Stomach (tissue), 9 donors: ENCODE data around the gene TTLL8. TPM values are rescaled to one million over a fixed set of nuclear protein-coding genes. Genes with fewer than 3 reads are reported as not detected.

Source experiments
- DNase-seq, 2 donors: peaks; one replicate each; pipeline versions ENCODE4 v3.0.0 to v3.0.0-alpha.2; 2013 to 2019
- H3K27ac ChIP-seq, 5 donors: fragments of 200-600 bp in 4 of 5; sonication (generic) in 4 of 5; one replicate each; pipeline ENCODE4 v1.5.1; 2013 to 2019; ENCODE audit warnings: mild to moderate bottlenecking in 1 of 5, moderate library complexity in 1 of 5
- H3K27me3 ChIP-seq, 3 donors: fragments of 200-600 bp; sonication (generic); one replicate each; pipeline ENCODE4 v1.5.1; 2017 to 2019; ENCODE audit warnings: mixed run types in 1 of 3
- H3K36me3 ChIP-seq, 4 donors: fragments of 200-600 bp; sonication (generic); 1 replicate in 3 of 4; 2 replicates in 1 of 4; pipeline ENCODE4 v1.5.1; 2016 to 2019
- H3K4me1 ChIP-seq, 4 donors: fragments of 200-600 bp; sonication (generic); one replicate each; pipeline ENCODE4 v1.5.1; 2016 to 2019
- H3K4me3 ChIP-seq, 4 donors: fragments of 200-600 bp; sonication (generic) in 3 of 4; one replicate each; pipeline ENCODE4 v1.5.1; 2016 to 2019; ENCODE audit warnings: mild to moderate bottlenecking in 1 of 4
- H3K9me3 ChIP-seq, 4 donors: fragments of 200-600 bp; sonication (generic); one replicate each; pipeline ENCODE4 v1.5.1; 2016 to 2019
- EP300 ChIP-seq: sonication (generic); formaldehyde crosslinking; IDR thresholded peaks from one replicate; pipeline ENCODE4 v1.6.1; 2017; ENCODE audit warnings: antibody characterized with exemption
- POLR2A ChIP-seq, 4 donors: fragments of 450-650 bp; IDR thresholded peaks; one replicate each; pipeline ENCODE4 v1.6.1; 2016; ENCODE audit warnings: antibody characterized with exemption in 4 of 4, control low read depth in 2 of 4, mild to moderate bottlenecking in 1 of 4, moderate library complexity in 1 of 4
- POLR2AphosphoS5 ChIP-seq, 3 donors: sonication (generic); formaldehyde crosslinking; IDR thresholded peaks; one replicate each; pipeline ENCODE4 v1.6.1; 2016; ENCODE audit warnings: antibody characterized with exemption in 3 of 3
- WGBS, 5 donors: extraction: QIAGEN DNeasy Blood & Tissue Kit in 3 of 5; methylation state at CpG; one replicate each; pipeline versions ENCODE4 v1.1.5 to v1.1.7; 2013 to 2018; 5-methylcytosine and 5-hydroxymethylcytosine counted together
- intact Hi-C: fragments of 100-400 bp; cut with DNase I; formaldehyde crosslinking; loops from one replicate; pipeline ENCODE4 v1.15.1; 2023; ENCODE audit warnings: low total_unique reads
- polyA plus RNA-seq, 3 donors: library from polyadenylated mRNA; stranded (reverse); fragments of 200-250 nt; gene quantifications; one replicate each; pipeline ENCODE4 v1.2.3, GENCODE V29; 2013
- total RNA-seq, 5 donors: library from RNA; depleted of rRNA; stranded (reverse); fragments of >200 nt; gene quantifications; one replicate each; pipeline versions ENCODE4 v1.1.0 to v1.2.3, GENCODE V29; 2014 to 2016
- TF ChIP-seq, protein P1 (sequence below), 7 experiments: fragments of 450-650 bp in 4 of 7; fragments of 200-600 bp in 3 of 7; sonication (generic) in 3 of 7; IDR thresholded peaks; one replicate each; pipeline ENCODE4 v1.5.1; 2016 to 2019; ENCODE audit warnings: antibody characterized with exemption in 7 of 7, control low read depth in 2 of 7, mild to moderate bottlenecking in 1 of 7
- donor health status: healthy with polysubstance abuse.
- donor health status: Bipolar disorder and iron deficiency.
- donor health status: healthy.

Gene TTLL8
- total and polyA plus RNA-seq, 8 donors, result not detected

DNA sequence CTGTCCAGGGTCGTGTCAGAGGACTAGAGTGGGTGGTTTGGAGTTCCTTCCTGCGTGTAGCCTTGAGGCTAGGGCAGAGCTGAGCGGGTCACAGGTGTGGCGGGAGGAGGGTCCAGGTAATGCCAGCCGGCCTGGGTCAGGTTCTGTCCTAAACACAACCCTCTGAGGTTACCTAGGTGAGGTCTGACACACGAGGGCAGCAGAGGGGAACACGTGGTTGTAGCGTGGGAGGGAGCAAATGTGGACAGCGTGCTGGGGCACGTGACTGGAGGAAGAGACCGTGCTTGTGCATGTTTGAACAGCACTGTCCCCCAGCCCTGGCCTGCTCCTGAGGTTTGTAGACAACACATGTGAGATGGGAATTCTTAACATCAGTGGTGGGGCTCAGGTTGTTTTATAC is 44.8 kb upstream of the TTLL8 start:
- no peak for DNase-seq
- Histone ChIP-seq H3K4me3 (no peak overlapping the region), H3K9me3 (no peaks in the 10 kb centered on the region), H3K27me3 (peaks cover 0 to 7% (median 0%) of the 10 kb centered on the region in 3 donors), H3K4me1 (no peaks in the 10 kb centered on the region), H3K27ac (no peak overlapping the region), H3K36me3 (no peaks in the 10 kb centered on the region)
- WGBS, 5 donors, result 42 to 56% (median 47%) methylated on average over 11 of the region's 11 CpGs
- no peak for TF ChIP-seq POLR2A (IDR thresholded peaks at IDR 0.05)
- no peak for TF ChIP-seq EP300
- no peak for TF ChIP-seq POLR2AphosphoS5 (IDR thresholded peaks at IDR 0.05)
- TF ChIP-seq, protein P1, sequence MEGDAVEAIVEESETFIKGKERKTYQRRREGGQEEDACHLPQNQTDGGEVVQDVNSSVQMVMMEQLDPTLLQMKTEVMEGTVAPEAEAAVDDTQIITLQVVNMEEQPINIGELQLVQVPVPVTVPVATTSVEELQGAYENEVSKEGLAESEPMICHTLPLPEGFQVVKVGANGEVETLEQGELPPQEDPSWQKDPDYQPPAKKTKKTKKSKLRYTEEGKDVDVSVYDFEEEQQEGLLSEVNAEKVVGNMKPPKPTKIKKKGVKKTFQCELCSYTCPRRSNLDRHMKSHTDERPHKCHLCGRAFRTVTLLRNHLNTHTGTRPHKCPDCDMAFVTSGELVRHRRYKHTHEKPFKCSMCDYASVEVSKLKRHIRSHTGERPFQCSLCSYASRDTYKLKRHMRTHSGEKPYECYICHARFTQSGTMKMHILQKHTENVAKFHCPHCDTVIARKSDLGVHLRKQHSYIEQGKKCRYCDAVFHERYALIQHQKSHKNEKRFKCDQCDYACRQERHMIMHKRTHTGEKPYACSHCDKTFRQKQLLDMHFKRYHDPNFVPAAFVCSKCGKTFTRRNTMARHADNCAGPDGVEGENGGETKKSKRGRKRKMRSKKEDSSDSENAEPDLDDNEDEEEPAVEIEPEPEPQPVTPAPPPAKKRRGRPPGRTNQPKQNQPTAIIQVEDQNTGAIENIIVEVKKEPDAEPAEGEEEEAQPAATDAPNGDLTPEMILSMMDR (IDR thresholded peaks at IDR 0.05), result no peak
- intact Hi-C loops, result no loop called here

DNA sequence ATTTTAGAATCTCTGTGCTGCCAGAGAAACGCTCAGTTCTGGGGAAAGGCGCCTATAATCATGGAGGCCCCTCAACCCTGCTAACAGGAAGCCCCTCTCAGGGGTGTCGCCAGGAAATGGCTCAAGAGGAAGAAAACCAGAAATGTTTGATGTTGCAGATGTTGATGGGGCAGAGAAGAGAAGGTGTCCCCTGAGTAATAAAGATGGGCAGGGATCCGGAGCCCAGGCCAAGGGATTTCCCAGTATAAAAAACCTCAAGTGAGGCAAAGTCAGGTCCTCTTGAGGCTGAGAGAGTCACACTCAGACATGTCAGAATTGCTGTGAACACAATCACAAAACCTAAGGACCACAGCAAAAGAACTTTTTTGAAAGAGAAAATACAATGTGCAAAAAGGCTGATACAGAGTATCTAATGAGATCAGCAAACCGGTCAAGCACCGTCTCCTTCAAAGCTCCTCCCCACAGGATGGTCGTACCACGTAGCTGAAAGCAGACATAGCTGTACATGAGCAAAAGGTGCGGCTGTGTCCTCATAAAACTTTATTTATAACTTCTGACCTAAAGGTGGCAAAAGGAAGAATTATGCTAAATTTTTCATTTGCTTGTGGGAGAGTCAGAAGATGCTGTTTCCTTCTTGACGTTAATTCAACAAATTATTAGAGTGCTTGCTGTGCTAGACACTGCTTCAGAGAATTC is 43.9 kb upstream of the TTLL8 start:
- Histone ChIP-seq H3K9me3 (no peaks in the 10 kb centered on the region), H3K4me1 (no peaks in the 10 kb centered on the region), H3K36me3 (no peaks in the 10 kb centered on the region), H3K27ac (no peak overlapping the region), H3K27me3 (peaks cover 0 to 8% (median 0%) of the 10 kb centered on the region in 3 donors), H3K4me3 (no peak overlapping the region)
- intact Hi-C loops, result no loop called here
- no peak for DNase-seq
- TF ChIP-seq, protein P1 (IDR thresholded peaks at IDR 0.05), result no peak
- TF ChIP-seq EP300 (no peak), POLR2A (IDR thresholded peaks at IDR 0.05) (no peak), POLR2AphosphoS5 (IDR thresholded peaks at IDR 0.05) (no peak)
- WGBS, 5 donors, result 73 to 78% (median 76%) methylated on average over 10 of the region's 10 CpGs

DNA sequence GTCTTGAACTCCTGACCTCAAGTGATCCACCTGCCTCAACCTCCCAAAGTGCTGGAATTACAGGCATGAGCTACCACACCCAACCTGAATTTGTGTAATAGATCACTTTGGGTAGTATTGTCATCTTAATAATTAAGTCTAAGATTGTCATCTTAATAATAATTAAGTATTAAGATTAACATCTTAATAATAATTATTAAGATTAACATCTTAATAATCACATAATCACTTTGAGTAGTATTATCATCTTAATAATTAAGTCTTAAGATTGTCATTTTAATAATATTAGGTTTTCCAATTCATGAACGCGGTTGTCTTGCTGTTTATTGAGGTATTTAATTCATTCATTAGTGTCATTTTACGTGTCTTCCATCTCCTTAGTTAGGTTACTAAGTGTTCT is 40.0 kb upstream of the TTLL8 start:
- Histone ChIP-seq H3K27ac (no peak overlapping the region), H3K27me3 (peaks cover 0 to 27% (median 0%) of the 10 kb centered on the region in 3 donors), H3K4me1 (no peaks in the 10 kb centered on the region), H3K36me3 (no peaks in the 10 kb centered on the region), H3K9me3 (no peaks in the 10 kb centered on the region), H3K4me3 (no peak overlapping the region)
- 88 to 92% (median 90%) methylated on average over 3 of the region's 3 CpGs for WGBS, 5 donors
- TF ChIP-seq, protein P1 (IDR thresholded peaks at IDR 0.05), result no peak
- no peak for TF ChIP-seq POLR2A (IDR thresholded peaks at IDR 0.05)
- TF ChIP-seq POLR2AphosphoS5 (IDR thresholded peaks at IDR 0.05), result no peak
- no peak for TF ChIP-seq EP300
- intact Hi-C loops, result no loop called here
- no peak for DNase-seq

DNA sequence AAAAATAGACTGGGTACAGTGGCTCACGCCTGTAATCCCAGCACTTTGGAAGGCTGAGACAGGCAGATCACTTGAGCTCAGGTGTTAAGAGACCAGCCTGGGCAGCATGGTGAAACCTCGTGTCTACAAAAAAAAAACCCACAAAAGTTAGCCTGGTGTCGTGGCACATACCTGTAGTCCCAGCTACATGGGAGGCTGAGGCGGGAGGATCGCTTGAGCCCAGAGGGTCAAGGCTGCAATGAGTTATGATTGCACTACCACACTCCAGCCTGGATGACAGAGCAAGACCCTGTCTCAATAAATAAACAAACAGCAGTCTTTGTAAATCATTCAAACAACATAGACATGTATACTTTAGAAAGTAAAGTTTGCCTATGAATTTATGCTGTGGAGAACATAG is 34.2 kb upstream of the TTLL8 start:
- 61 to 77% (median 66%) methylated on average over 5 of the region's 5 CpGs for WGBS, 5 donors
- H3K27me3 ChIP-seq, result peaks cover 0 to 64% (median 12%) of the 10 kb centered on the region in 3 donors
- TF ChIP-seq, protein P1 (IDR thresholded peaks at IDR 0.05), result no peak
- H3K9me3 ChIP-seq, result peaks cover 0 to 16% (median 10%) of the 10 kb centered on the region in 4 donors
- intact Hi-C loops, result no loop called here
- peaks cover 0 to 4% (median 0%) of the 10 kb centered on the region in 4 donors for H3K4me1 ChIP-seq
- DNase-seq, result no peak
- H3K36me3 ChIP-seq, result no peaks in the 10 kb centered on the region
- H3K27ac ChIP-seq, result no peak overlapping the region
- H3K4me3 ChIP-seq, result no peak overlapping the region
